Ramos (cell line): Measurements from ENCODE around the gene ASPDH.

Source experiments
- in situ Hi-C: fragments of 300-500 bp; cut with MboI; formaldehyde crosslinking; loops from one replicate; pipeline ENCODE4 v1.14.3; 2022; ENCODE audit warnings: low sequenced_read_pairs; ENCODE audit not compliant: unreplicated experiment

Gene ASPDH

DNA sequence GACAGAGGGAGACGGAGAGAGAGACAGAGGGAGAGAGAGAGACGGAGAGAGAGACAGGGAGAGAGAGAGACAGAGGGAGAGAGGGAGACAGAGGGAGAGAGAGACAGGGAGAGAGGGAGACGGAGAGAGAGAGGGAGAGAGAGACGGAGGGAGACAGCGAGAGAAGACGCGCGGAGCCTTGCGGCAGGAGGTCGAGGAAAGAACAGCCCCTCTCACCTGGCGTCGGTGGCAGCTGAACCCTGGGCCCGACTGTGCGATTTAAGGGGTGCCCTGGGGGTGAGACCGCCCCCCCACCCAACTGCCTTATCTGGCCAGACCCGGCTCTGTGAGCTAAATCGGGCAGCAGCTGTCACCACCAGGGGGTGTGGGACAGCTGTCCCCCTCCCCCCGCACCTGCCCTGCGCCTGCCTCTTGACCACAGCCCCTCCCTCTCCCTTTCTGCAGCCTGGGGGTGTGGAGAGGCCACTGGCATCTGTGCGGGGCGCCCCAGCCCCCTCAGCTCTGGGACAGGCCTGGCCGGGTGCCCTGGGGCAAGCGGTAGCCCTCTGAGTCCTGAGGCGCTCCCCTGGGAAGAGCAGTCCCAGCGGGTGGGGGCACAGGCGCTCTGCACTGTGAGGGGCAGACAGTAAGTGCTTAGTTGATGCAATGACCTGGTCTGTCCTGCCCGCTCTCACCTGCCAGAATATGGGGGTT lies 13.5 kb downstream of the ASPDH start:
- in situ Hi-C loops, result no loop called here

DNA sequence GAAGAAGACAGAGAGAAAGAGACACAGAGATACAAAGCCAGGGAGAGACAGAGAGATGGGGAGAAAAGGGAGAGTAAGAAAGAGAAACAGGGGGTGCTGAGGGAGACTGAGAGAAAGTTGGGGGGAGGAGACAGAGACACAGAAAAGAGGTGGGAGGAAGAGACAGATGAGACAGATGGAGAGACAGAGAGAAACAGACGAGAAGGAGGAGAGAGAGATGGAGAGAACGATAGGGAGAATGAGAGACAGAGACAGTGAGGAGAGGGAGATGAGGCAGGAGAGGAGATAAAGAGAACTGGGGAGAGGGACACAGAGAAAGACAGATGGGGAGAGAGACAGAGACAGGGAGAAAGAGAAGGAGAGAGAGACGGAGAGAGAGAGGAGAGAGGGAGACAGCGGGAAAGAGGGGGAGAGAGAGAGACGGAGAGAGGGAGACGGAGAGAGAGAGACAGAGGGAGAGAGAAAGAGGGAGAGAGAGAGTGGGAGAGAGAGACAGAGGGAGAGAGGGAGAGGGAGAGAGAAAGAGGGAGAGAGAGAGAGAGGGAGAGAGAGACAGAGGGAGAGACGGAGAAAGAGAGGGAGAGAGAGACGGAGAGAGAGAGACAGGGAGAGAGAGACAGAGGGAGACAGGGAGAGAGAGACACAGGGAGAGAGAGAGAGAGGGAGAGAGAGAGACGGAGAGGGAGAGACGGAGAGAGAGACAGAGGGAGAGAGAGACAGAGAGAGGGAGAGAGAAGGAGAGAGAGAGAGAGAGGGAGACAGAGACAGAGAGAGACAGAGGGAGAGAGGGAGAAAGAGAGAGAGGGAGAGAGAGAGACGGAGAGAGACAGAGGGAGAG lies 15.3 kb downstream of the ASPDH start:
- in situ Hi-C loops, result no loop called here

DNA sequence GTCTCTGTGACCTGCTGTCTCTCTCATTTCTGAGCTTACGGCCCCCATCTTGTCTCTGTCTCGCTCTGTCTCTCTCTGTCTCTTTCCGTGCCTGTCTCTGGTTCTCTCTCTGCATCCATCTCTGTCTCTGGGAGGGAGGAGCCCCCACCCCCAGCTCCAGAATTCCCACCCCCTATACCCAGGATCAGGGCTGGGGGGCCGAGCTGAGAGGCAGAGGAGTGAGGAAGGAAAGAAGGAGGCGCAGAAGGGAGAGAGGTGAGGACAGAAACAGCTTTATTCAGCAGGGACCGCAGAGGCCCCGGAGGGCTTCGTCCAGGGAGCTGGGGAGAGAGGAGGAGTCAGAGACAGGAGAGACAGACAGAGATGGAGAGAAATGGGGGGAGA lies 16.7 kb downstream of the ASPDH start:
- in situ Hi-C loops, result no loop called here

DNA sequence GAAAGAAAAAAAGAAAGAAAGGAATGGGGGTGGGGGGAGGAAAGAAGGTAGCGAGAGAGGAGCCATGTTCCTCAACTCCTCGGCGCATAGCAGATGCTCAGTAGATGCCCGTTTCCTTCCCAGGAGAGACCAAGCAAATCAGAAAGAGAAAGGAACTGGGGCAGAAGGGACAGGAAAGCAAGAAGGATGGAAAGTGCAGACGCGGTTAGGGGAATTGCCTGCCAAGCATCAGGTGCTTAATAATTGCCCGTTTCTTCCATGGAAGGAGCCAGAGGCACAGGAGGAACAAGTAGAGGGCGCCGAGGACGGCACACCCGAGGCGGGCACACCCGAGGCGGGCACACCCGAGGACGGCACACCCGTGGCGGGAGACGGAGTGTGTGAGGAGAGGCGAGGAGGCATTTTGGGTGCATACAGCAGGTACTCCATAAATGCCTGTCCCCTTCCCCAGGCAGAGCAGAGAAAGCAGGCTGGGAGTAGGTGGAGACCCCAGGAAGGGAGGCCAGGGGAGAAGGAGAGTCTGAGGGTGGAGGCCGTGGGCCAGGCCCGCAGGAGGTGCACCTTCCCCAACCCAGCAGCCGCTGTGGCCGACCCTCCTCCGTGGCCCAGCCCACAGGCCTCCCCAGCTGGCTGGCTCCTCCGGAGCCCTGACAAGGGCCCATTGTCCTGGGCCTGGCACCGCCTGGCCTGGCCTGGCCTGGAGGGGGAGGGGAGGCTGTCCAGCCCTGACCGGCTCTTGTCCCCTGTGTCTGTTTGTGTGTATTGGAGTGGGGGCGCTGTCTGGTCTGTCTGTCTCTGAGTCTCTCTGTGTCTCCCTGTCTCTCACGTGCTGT lies 17.3 kb downstream of the ASPDH start:
- in situ Hi-C loops, result no loop called here

DNA sequence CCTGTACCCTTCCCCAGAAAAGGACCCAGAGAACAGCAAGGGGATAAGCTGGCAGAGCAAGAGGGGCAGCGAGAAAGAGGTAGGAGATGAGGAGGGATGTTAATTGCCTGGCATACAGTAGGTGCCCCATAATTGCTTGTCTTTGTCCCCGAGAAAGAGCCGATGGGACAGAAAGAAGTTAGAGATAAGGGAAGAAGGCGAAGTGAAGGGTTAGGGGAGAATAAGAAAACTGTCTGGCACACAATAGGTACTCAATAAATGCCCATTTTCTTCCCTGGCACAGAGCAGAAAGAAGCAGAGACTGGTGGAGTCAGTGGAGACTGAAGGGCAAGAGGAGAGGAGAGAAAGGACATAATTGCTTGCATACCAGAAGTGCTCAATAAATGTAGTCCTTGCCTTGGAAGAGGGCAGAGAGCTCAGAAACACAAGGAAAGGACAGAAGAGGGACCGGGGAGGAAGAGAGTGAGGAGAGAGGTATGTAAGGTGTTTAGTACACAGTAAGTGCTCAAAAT lies 18.6 kb downstream of the ASPDH start:
- in situ Hi-C loops, result no loop called here

DNA sequence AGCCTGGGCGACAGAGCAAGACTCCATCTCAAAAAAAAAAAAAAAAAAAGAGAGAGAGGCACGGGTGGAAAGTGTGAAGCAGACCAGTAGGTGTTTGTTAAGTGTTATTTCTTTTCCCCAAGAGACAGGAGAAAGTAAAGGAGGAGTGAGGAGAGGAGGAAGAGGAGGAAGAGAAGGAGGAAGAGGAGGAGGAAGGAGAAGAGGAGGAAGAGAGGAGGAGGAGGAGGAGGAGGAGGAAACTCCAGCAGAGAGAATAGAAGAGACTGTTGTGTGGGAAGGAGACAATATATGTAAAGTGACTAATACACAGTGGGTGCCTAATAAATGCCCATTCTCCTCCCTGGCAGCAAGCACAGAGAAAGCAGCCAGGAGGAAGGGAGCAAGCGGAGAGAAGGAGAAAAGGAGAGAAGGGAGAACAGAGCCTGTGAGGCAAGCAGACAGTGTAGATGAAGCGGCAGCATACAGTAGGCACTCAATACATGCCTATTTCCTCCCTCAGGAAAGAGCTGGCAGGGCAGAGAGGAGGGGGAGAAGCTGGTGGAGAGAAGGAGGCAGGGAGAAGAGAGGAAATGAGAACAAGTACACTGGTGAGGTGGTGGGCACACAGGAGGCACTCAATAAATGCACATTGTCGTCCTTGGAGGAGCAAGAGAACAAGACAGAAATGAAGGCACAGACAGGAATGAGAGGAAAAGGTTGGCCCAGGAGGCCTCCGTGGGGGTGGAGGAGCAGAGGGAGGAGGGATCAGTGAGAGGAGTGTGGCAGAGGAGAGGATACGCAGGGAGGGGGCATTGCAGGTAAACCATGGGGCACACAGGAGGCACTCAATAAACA lies 19.3 kb downstream of the ASPDH start:
- in situ Hi-C loops, result no loop called here

DNA sequence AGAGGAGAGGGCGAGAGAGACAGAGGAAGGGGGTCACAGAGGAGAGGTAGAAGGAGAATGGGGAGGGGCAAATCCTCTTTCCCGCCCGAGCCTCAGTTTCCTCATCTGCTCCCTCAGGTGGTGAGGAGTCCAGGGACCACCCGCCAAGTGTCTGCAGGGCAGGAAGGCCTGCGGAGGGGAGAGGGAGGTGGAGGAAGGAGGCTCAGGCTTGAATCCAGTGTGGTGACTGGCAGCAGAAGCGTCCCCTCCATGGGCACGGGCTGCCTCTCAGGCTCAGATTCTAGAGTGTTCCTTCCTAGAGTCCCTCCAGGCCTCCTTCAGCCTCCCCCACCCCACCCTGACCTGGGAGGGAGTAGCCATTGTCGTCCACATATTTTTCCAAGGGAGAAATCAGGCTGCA lies 20.5 kb downstream of the ASPDH start:
- in situ Hi-C loops, result no loop called here

DNA sequence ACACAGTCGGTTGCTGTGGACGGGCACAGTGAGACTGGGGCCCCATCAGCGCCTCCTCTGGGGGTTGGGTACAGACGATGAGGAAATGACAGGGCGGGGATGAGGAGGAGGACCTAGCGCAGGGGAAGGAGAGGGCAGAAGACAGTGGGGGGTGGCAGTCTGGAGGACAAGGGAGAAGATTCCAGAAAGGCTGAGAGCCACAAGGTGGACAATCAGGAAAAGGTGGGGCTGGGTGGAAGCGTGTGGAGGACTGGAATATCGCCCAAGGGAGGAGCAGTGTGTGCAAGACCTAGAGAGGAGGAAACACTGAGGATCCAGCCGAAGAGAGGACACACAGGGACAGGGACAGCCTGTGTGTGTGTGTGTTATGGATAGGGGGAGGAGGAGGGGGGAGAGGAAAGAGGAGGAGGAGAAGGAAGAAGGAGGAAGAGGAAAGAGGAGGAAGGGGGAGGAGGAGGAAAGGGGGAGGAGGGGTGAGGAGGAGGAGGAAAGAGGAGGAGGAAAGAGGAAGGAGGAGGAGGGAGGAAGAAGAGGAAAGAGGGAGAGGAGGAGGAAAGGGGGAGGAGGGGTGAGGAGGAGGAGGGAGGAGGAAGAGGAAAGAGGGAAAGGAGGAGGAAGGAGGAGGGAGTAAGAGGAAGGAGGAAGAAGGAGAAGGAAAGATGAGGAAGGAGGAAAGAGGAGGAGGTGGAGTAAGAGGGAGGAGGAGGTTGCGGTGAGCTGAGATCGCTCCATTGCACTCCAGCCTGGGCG lies 21.2 kb downstream of the ASPDH start:
- in situ Hi-C loops, result no loop called here

DNA sequence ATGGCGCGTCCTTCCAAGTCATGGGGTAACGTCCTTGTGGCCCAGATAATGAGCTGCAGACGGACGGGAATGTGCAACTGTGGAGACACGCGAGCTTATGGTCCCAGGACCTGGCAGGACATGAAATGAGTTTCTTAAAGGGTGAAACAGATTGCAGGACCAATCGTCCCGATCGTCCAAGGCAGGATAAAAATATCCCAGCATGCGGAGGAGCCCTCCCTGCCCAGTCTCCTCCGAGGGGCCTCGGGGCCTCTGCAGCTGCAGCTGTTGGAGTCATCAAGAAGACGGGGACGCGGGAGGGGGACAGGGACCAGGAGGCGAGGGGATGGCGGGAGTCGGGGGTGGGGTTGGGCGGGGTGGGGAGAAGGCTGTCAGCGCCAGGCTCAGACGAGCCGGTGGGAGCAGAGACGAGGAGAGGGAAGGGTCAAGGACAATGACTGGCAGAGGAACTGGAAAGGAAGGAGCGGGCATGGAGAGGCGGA lies 22.7 kb downstream of the ASPDH start:
- in situ Hi-C loops, result no loop called here

DNA sequence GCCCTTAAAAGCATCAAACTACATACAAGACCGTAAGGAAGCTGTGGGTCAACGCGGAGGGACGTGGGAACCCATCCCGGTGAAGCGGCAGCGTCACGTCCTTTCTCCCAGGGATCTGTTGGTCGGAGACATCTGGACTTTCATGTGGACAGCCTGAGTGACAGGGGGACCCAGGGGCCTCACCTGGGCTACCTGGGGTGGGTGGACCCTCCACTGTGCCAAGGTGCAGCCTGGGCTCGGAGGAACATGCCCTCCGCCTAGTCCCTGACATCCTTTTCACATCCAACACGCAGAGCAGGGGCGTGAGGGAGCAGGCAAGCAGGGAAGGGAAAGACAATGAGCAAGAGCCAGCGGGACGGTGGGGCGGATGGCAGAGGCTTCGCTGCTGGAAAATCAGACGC lies 23.3 kb downstream of the ASPDH start:
- in situ Hi-C loops, result no loop called here

DNA sequence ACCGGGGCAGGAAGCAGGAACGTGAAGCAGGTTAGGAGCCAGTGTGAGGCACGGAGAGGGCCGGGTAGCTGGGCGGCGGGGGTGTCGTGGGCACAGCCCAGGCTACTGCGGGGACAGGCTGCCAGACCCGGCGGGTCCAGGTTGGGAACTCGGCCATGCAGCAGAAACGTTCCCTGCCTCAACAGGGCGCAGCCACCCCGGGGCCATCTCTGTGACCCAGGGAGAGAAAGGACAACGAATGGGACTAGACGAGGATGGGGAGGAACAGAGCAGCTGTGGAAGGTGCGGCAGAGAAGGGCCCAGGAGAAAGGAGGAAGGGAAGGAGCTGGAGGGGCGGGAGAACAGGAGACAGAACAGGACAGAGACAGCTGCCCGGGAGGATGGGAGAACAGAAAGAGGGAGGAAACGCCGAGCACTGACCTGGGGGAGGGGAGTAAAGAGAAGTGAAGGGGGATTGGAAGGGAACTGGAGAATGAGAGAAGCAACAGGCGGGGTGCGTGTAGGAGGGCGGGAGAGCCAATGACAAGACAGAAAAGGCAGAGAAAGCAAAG lies 24.2 kb downstream of the ASPDH start:
- in situ Hi-C loops, result no loop called here

DNA sequence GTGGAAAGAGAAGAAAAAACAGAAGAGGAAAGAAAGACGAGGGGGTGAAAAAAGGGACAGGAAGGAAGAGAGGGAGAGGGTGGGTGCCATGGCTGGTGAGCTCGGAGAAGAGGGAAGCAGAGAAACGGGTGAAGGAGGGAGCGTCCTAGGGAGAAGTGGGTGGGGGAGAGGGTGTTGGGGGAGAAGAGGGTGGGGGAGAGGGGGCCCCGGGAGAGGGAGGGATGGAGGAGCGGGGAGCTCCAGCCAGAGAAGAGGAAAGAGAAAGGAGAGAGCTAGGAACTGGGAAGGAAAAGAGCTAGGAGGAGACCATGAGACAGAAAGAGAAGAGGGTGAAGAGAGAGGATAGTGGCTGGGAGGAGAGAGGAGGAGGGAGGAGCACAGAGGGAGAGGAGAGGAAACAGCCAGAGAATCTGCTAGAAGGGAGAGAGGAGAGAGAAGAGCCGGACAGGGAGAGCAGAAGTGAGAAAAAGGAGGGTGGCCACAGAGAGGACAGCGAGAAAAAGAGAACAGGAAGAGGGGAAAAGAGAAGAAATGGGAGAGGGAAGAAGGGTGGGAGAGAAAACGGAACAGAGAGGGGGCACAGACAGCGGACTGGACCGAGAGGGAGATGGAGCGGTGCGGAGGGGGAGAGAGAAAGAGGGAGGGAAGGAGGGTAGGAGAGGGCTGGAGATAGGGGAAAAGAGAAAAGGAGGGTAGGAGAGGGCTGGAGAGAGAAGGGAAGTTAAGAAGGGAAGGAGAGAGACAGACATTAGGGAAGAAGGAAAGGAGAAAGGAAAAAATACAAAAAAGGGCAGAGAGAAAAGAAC lies 25.1 kb downstream of the ASPDH start:
- in situ Hi-C loops, result no loop called here

DNA sequence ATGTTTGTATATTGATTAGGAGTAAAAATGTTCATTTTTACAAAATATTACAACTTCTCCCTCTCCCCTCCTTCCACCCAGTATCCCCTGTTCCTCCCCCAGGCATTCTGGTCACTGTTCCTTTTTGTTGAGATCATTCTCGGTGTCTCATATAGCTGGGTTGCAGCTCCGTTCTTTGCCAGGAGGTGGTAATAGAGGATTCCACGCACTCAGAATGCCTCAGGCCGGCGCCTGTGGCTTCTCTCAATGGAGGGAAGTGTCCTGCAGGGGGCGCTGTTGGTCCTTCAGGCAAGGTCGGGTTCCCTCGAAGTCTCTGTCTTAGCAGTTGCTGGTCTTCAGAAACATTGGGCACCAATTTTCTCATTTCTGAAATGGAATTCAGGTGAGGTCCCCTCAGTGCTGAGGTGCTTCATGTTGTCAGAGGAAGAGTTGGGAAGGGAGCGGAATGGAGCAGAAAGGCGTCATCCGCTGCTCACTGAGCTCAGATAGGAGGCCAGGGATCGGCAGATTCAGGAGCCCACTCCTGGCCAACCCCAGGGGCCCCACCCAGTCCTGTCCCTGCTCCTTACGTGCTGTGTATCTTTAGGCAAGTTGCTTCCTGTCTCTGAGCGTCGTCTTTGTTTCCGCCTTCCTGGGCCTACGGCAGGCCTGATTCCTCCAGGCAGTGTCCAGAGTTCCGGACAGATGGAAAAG lies 26.7 kb downstream of the ASPDH start:
- in situ Hi-C loops, result no loop called here

DNA sequence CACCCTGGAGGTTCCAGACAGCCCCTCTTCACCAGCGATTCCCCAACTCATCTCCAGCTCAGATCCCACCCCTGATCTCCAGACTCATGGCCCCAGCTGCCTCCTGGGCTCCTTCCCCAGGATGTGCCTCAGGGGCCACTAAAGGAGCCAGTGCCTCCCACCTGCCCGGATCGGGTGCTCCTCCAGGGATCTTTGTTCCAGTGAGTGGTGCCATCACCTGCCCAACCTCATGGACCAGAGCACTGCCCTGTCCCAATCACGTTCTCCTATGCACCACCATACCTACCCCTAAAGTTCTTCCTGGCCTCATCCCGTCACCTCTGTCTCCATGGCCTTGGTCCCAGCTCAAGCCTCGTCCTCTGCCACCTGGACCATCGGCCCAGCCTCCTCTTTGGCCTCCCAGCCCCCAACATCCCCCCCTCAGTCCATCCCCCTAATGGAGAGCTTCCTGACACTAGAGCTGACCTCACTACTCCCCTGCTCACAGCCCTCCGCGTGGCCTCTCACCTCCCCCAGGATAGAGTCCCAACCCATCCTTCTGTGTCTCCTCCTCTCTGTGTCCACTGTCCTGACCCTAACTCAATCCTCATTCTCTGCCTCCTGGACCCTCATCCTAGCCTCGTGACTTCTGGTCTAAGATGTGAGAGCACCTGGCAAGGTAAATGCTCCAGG lies 28.3 kb downstream of the ASPDH start:
- in situ Hi-C loops, result no loop called here

DNA sequence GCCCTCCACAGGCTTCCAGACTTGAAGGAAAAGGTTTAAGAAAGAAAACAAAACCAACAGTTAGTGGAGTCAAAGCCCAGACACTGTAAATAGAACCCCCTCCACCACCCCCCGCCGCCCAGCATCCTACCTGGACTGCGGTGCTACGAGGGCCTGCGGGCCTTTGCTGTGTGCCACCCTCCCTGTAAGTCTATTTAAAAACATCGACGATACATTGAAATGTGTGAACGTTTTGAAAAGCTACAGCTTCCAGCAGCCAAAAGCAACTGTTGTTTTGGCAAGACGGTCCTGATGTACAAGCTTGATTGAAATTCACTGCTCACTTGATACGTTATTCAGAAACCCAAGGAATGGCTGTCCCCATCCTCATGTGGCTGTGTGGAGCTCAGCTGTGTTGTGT lies 30.8 kb downstream of the ASPDH start:
- in situ Hi-C loops, result no loop called here

DNA sequence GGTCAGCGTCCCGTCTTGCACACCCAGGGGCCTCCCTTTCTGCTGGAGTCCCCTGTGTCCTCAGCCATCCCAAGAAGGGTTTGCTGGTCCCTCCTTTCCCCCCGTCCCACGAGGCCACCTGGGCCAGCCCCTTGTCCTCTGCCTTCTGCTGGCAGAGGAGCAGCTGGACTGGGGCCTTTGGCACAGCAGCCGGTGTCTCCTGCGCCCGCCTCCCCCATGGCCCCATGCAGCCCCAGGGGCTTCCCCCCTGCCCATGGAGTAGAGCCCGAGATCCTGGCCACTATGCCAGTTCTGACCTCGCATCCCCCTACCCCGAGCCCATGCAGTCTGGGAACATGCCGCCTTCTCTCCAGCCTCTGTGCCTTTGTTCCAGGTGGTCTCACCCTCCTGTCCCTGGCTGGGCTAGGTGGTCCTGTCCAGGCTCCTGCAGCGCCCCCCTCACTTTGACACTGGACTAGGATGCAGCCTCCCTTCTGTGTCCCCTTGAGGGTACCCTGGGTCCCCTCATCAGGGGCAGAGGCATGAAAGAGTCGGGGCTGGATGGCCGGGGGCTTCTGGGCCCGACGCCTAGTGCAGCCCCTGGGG lies 31.4 kb downstream of the ASPDH start:
- in situ Hi-C loops, result no loop called here
